ENCODE measurements around the gene TRMT2A. TPM values are rescaled to one million over a fixed set of nuclear protein-coding genes. Genes with fewer than 3 reads are reported as not detected.

Gene TRMT2A
- total RNA-seq, 1 donor from 2014 or later: 25.9 TPM

GRCh38 chr22:20102203-20102780, 14.7 kb downstream of the TRMT2A start:
- DNase-seq: no peak

DNA sequence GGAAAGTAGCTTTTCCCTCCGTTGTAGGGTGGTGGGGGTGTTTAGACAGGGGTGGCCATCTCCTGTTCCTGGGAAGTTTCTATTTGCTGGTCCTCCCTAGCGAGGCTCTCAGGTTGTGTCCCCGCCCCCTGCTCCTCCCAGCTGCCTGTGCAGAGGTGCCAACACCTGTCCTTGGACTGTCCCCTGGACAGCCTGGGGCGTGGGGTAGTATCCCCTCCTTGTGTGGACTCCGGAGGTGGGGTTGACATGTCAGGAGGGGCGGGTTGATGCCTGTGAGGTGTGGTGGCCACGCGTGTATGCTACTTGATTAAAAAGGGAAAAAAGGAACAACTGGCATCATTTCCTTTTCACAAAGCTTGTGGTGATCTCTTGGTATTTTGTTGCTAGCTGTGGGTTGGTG, 15.4 kb downstream of the TRMT2A start:
- no peak for DNase-seq

DNA sequence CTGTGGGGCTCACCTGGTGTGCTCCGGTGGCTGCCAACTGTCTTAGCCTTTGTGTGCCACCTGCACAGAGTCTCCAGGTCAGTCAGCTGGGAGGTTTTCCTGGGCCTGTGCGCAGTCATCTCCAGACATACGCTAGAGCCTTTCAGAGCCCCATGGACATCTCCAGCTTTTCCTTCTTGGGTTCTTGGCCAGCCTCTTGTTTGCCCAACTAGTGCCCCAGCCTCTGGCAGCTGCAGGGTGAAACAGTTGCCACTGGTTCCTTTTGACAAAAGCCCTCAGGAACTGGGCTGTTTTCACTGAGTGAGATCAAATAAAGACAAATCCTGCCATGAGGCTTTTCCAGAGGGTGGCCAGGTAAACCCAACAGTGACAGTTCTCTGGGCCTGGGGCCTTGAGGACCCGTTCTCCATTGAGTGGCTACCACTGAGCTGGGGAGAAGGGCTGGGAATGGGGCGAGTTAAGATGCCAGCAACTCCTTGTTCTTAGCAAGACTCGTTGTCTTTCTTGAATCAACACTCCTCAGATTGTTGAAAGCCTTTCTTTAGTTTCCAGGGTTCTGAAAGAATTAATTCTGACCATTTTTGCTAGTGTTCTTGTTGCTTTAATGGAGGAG, 17.8 kb downstream of the TRMT2A start:
- no peak for DNase-seq

DNA sequence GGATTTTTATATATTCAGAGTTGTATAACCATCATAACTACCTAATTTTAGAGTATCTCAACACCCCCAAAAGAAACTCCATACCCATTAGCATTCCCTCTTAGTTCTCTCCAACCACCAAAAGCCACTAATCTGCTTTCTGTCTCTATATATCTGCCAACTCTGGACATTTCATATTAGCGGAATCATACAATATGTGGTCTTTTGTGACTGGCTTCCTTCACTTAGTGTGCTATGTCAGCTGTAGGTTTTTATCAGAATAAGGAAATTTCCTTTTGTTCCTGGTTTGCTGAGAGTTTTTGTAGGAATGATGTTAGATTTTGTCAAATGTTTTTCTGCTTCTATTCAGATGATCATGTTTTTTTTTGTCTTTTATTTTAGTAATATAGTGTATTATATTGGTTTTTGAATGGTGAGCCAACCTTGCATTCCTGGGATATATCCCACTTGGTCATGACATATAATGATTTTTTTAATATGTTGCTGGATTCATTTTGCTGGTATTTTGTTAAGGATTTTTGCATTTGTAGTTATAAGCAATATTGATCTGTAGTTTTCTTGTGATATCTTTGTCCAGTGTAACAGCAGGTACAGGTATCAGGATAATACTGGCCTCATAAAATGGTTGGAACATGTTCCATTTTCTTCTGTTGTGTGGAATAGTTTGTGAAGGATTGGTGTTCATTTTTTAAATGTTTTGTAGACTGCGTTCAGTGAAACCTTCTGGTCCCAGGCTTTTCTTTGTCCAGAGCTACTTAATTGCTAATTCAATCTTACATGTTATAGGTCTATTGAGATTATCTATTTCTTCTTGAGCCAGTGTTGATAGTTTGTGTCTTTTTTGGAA, 20.2 kb downstream of the TRMT2A start:
- DNase-seq: no peak

DNA sequence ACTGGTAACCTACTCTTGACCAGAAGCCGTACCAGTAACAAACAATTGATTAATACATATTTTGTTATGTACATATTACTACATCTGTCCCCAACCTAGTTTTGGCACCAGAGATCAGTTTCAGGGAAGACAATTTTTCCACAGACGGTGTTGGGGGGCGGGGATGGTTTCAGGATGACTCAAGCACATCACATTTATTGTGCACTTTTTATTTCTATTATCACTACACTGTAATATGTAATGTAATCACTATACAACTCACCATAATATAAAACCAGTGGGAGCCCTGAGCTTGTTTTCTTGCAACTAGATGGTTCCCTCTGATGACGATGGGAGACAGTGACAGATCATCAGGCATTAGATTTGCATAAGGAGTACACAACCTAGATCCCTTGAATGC, 21.5 kb downstream of the TRMT2A start:
- no peak for DNase-seq

GRCh38 chr22:20094197-20094807, 22.7 kb downstream of the TRMT2A start:
- no peak for DNase-seq

- DNase-seq: peak; percentile 44
Measured at GRCh38 chr22:20093418-20094196, 23.4 kb downstream of the TRMT2A start.

DNA sequence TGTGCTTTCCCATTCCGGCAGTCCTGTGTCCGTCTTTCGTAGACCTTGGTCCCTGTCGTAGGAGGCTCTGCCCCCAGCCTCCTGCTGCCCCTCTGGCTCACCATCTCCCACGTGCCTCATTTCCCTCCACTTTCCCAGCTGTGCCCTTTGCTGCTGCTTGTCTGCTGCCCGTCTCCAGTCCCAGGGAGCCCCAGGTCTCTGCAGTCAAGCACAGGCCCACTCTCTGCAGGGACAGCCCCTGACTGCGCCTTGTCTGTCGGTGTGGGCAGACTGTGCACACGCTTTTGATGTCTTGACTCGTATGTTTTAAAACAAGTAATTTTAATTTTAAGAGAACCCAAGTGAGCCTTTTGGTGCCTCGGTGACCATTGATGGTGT, 24.6 kb downstream of the TRMT2A start:
- DNase-seq: no peak

DNA sequence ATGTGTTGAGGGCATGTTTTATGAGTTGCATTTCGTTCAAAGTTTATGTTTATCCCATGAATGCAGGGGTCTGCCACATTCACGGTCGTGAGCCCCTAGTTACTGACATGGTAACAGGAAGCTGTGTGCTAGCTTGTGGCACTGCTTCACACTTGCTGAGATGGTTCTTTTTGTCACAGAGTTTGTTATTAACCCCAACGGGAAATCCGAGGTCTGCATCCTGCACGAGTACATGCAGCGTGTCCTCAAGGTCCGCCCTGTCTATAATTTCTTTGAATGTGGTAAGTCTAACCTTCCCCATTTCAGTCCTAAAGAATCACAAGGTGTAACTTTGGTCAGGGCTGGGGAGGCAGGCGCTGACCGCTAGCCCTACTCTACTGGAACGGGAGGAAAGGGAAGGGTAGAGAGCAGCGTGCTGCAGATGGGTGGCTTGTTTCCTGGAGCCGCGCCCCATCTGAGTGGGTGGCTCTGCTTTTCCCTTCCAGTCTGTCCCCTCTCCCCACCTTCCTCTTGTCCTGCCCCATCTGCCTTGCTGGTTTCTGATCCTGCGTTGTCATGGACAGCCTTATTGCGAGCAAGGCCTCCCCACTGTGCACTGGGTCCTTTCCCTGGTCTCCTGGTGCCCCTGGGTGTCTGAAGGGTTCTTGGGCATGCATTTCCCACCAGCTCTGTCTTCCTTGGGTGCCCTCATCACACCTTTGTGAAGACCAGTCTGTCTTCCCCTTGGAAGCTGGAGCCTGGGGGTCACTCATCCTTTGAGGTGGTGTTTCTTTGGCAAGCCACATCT, 25.1 kb downstream of the TRMT2A start:
- no peak for DNase-seq

DNA sequence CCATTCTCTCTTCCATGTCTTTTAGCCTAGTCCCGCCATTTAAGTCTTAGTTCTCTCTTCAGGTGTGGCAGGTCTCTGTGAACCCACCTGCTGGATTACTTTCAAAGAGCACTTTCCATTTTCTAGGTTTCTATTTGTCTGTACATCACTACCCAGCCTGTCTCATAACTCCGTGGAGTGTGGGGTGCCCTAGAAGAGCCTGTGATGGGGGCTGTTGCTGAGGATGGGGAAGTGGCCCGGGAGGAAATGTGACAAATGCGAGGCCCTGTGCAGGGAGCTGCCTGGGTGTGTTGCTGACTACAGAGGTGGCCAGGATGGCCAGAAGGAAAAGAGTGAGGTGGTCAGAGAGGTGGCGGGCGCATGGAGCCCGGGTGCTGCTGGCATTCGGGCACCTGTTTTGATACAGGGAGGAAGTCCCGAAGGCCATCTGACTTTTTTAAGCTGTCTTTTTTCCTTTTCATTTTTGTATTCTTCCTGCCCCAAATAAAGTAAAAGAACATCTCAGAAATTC, 26.2 kb downstream of the TRMT2A start:
- no peak for DNase-seq

GRCh38 chr22:20089977-20090729, 26.9 kb downstream of the TRMT2A start:
- DNase-seq: no peak

DNA sequence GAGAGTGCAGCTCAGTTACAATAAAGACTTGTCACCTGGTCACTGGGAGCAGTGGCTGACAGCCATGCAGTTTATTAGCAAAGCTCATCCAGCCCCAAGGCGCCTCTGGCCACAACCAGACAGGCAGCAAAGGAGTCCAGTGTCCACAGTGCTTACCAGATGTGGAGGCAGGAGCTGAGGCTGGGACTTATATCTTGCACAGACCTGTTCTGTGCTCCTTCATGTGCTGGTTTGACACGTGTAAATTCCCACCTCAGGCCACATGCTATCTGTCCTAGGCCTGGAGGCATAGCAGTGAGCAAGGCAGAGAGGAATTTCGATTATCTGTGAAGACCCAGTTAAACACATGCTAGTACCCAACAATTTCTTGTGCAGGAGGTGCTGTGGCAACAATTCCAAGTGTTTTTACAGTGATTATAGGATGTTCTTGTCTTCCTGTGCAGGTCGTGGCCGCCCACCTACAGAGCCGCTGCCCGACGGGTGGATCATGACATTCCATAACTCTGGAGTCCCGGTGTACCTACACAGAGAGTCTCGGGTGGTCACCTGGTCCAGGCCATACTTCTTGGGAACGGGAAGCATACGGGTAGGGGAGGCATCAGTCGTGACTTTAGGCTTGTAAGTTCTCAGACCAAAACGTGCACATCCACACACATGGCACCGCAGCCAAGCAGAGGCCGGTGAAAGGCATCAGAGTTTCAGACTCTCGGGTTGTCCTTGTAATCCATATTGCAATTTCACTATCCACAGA, 27.6 kb downstream of the TRMT2A start:
- DNase-seq: no peak

DNA sequence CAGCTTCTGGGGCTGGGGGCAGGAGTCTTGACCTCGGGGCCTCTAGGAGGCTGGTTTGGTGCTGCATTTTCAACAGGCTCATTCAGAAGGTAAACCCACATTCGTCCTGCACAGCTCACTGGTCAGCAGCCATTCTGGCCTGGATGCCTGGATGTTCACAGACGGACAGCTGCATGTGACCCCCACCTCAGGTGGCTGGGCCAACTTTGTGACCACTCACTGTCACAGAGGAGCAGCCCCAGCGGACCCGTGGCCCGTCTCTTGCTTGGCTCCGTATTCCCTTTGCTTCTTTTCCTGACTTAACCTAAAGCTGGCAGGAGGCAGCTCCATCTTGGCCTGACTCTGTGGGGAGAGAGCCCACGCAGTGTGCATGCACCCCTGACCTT, 28.8 kb downstream of the TRMT2A start:
- DNase-seq: no peak

- no peak for DNase-seq
Measured at GRCh38 chr22:20087319-20088262, 29.4 kb downstream of the TRMT2A start.

- DNase-seq: no peak
Measured at GRCh38 chr22:20086763-20087162, 30.3 kb downstream of the TRMT2A start.

DNA sequence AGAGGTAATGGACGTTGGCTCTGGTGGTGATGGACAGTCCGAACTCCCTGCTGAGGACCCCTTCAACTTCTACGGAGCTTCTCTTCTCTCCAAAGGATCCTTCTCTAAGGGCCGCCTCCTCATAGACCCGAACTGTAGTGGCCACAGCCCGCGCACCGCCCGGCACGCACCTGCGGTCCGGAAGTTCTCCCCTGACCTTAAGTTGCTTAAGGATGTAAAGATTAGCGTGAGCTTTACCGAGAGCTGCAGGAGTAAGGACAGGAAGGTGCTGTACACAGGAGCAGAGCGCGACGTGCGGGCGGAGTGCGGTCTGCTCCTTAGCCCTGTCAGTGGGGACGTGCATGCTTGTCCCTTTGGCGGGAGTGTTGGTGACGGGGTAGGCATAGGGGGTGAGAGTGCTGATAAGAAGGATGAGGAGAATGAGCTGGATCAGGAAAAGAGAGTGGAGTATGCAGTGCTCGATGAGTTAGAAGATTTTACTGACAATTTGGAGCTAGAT, 30.9 kb downstream of the TRMT2A start:
- no peak for DNase-seq

DNA sequence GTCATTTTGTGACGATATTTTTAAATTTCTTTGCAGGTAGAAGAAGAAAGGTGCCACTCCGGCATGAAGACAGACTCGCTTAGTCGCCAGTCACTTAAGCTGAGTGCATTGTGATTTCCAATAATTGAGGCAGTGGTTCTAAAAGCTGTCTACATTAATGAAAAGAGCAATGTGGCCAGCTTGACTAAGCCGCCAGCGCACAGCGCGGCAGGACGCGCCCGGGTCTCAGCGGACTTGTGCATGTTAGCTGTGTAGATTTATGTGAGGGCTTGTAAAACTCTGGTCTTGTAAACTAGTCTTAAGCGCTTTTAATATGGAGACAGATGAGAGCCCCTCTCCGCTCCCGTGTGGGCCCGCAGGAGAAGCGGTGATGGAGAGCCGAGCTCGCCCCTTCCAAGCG, 31.4 kb downstream of the TRMT2A start:
- no peak for DNase-seq

Data from occipital lobe (tissue), 2 donors.